HepG2 (cell line): ENCODE measurements around the gene FOXA1. TPM values are rescaled to one million over a fixed set of nuclear protein-coding genes. Genes with fewer than 3 reads are reported as not detected.

Experiments
- AKAP8 ChIP-seq: sonication (generic); formaldehyde crosslinking; IDR thresholded peaks from 2 replicates; pipeline ENCODE4 v1.5.1; 2020; ENCODE audit warnings: mild to moderate bottlenecking, missing genetic modification reagents
- CCDC6 ChIP-seq: sonication (generic); formaldehyde crosslinking; IDR thresholded peaks from 2 replicates; pipeline ENCODE4 v1.8.1; 2022; ENCODE audit warnings: mild to moderate bottlenecking, missing genetic modification reagents, moderate library complexity
- HCFC1 ChIP-seq: fragments of 150-350 bp; IDR thresholded peaks from 2 replicates; pipeline ENCODE4 v1.6.1; 2014; ENCODE audit warnings: low read depth, low read length
- HHEX ChIP-seq: IDR thresholded peaks from 2 replicates; pipeline ENCODE4 v1.6.1; 2016; ENCODE audit warnings: control low read depth
- HNRNPL ChIP-seq: fragments of 200-400 bp; formaldehyde crosslinking; IDR thresholded peaks from 2 replicates; pipeline ENCODE4 v1.6.1; 2017; ENCODE audit warnings: mild to moderate bottlenecking, low read depth, low read length
- KDM5B ChIP-seq: sonication (generic); formaldehyde crosslinking; IDR thresholded peaks from 2 replicates; pipeline ENCODE4 v1.4.0; 2020; ENCODE audit warnings: missing genetic modification reagents, mild to moderate bottlenecking, borderline replicate concordance
- KLF6 ChIP-seq: IDR thresholded peaks from 2 replicates; pipeline ENCODE4 v1.8.0; 2016; ENCODE audit warnings: missing biosample characterization, missing genetic modification reagents
- MED13 ChIP-seq: sonication (generic); formaldehyde crosslinking; IDR thresholded peaks from 2 replicates; pipeline ENCODE4 v1.5.0; 2020; ENCODE audit warnings: missing genetic modification reagents
- RBM22 ChIP-seq: fragments of 200-400 bp; formaldehyde crosslinking; optimal IDR thresholded peaks from 2 replicates; pipeline ENCODE3; 2017; ENCODE audit warnings: mild to moderate bottlenecking, low read length, moderate library complexity
- REPIN1 ChIP-seq: sonication (generic); formaldehyde crosslinking; IDR thresholded peaks from 2 replicates; pipeline ENCODE4 v1.8.0; 2022; ENCODE audit warnings: missing genetic modification reagents, low read depth, mild to moderate bottlenecking, borderline replicate concordance
- SAFB2 ChIP-seq: sonication (generic); formaldehyde crosslinking; IDR thresholded peaks from 2 replicates; pipeline ENCODE4 v1.5.1; 2020; ENCODE audit warnings: missing genetic modification reagents, low read depth, mild to moderate bottlenecking, borderline replicate concordance
- SAP130 ChIP-seq: IDR thresholded peaks from 2 replicates; pipeline ENCODE4 v1.6.1; 2016; ENCODE audit warnings: low read depth
- SNAPC2 ChIP-seq: sonication (generic); formaldehyde crosslinking; IDR thresholded peaks from 2 replicates; pipeline ENCODE4 v1.8.1; 2022; ENCODE audit warnings: mild to moderate bottlenecking, missing genetic modification reagents
- ZMYM3 ChIP-seq: sonication (generic); formaldehyde crosslinking; IDR thresholded peaks from 2 replicates; pipeline ENCODE4 v1.5.1; 2020; ENCODE audit warnings: mild to moderate bottlenecking, missing genetic modification reagents
- ZNF143 ChIP-seq: sonication (generic); formaldehyde crosslinking; IDR thresholded peaks from 2 replicates; pipeline ENCODE4 v1.4.0; 2020; ENCODE audit warnings: missing genetic modification reagents
- ZNF343 ChIP-seq: sonication (generic); formaldehyde crosslinking; IDR thresholded peaks from 2 replicates; pipeline ENCODE4 v1.4.0; 2020; ENCODE audit warnings: mild to moderate bottlenecking, missing genetic modification reagents
- ZNF451 ChIP-seq: sonication (generic); formaldehyde crosslinking; IDR thresholded peaks from 2 replicates; pipeline ENCODE4 v1.5.0; 2020; ENCODE audit warnings: mild to moderate bottlenecking, missing genetic modification reagents
- ZNF737 ChIP-seq: sonication (generic); formaldehyde crosslinking; IDR thresholded peaks from 2 replicates; pipeline ENCODE4 v1.5.0; 2020; ENCODE audit warnings: missing genetic modification reagents, mild to moderate bottlenecking, borderline replicate concordance
- ZNF749 ChIP-seq: sonication (generic); formaldehyde crosslinking; IDR thresholded peaks from 2 replicates; pipeline ENCODE4 v1.8.0; 2022; ENCODE audit warnings: mild to moderate bottlenecking, missing genetic modification reagents, moderate library complexity, borderline replicate concordance
- polyA plus RNA-seq, 8 experiments: library from polyadenylated mRNA; depleted of rRNA in 3 of 8; stranded (reverse) in 7 of 8; unstranded in 1 of 8; fragments of >200 nt; fragmentation: Illumina TruSeq in 4 of 8; extraction: Trizol in 4 of 8; gene quantifications; 2 replicates each; pipeline versions ENCODE4 v1.2.1 to v1.2.3, GENCODE V29; 2011 to 2016; ENCODE audit warnings: low read depth in 4 of 8, missing spikeins in 1 of 8, mixed read lengths in 1 of 8; ENCODE audit not compliant: insufficient read depth in 1 of 8
- total RNA-seq, 5 experiments: library from RNA; depleted of rRNA; stranded (reverse); fragments of >200 nt; fragmentation: Illumina TruSeq; extraction: Trizol; gene quantifications; 2 replicates each; pipeline ENCODE4 v1.2.3, GENCODE V29; 2016; ENCODE audit warnings: low read depth in 1 of 5
- TF ChIP-seq, protein P1 (sequence below): sonication (generic); formaldehyde crosslinking; IDR thresholded peaks from 2 replicates; pipeline ENCODE4 v1.4.0; 2020; ENCODE audit warnings: mild to moderate bottlenecking, missing genetic modification reagents, borderline replicate concordance
- TF ChIP-seq, protein P2 (sequence below): sonication (generic); formaldehyde crosslinking; IDR thresholded peaks from 2 replicates; pipeline ENCODE4 v1.4.0; 2020; ENCODE audit warnings: mild to moderate bottlenecking, missing genetic modification reagents
- TF ChIP-seq, protein P3 (sequence below): sonication (generic); formaldehyde crosslinking; IDR thresholded peaks from 2 replicates; pipeline ENCODE4 v1.4.0; 2020; ENCODE audit warnings: missing genetic modification reagents

FOXA1 gene
- total and polyA plus RNA-seq, 2 of the 13 experiments (the other 11 are each of a cell fraction or from before 2014, with no cell fraction given): 43.4 to 58.6 TPM

DNA sequence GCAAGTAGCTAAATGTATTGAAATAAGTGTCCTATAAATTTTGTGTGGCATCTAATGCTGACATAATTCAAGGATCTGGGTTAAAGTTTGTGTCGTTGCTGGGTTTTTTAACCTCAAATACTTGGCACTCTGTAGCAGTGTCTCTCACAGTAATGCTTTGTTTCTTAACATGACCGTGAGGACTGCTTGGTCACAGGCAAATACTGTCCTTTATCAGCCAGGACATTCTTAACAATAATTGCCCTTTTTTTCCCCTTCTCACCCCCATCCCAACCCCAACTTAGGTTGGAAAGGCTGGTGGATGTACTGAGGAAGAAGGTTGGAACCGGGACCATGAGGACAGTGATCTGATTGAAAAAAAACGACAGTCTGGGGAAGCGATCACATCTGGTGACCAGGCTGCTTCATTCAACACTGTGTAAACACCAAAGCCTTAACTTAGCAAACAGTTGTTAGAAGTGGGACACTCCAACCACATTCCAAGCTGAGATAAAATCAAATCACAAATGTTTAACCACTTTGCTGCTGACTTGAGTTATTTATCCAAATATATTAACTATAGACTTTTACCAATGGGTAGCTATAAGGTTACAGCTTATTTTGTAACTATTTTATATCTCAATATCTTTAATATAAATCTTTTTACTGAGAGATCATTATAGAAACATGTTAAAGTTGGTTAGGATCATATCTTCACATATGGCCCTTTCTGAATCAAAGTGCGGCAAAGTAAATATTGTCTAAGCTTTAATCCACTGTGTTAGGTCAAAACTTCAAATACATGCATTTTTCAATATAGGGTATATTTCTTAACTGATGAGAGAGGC, 48.2 kb downstream of the FOXA1 start (continued):
- no peak; the same call in 1 of the 2 replicates for TF ChIP-seq ZNF749 (CRISPR knock-in tag)
- peak; percentile 85 for TF ChIP-seq SNAPC2 (CRISPR knock-in tag)
- no peak for TF ChIP-seq ZNF737 (CRISPR knock-in tag)
- TF ChIP-seq, protein P1, sequence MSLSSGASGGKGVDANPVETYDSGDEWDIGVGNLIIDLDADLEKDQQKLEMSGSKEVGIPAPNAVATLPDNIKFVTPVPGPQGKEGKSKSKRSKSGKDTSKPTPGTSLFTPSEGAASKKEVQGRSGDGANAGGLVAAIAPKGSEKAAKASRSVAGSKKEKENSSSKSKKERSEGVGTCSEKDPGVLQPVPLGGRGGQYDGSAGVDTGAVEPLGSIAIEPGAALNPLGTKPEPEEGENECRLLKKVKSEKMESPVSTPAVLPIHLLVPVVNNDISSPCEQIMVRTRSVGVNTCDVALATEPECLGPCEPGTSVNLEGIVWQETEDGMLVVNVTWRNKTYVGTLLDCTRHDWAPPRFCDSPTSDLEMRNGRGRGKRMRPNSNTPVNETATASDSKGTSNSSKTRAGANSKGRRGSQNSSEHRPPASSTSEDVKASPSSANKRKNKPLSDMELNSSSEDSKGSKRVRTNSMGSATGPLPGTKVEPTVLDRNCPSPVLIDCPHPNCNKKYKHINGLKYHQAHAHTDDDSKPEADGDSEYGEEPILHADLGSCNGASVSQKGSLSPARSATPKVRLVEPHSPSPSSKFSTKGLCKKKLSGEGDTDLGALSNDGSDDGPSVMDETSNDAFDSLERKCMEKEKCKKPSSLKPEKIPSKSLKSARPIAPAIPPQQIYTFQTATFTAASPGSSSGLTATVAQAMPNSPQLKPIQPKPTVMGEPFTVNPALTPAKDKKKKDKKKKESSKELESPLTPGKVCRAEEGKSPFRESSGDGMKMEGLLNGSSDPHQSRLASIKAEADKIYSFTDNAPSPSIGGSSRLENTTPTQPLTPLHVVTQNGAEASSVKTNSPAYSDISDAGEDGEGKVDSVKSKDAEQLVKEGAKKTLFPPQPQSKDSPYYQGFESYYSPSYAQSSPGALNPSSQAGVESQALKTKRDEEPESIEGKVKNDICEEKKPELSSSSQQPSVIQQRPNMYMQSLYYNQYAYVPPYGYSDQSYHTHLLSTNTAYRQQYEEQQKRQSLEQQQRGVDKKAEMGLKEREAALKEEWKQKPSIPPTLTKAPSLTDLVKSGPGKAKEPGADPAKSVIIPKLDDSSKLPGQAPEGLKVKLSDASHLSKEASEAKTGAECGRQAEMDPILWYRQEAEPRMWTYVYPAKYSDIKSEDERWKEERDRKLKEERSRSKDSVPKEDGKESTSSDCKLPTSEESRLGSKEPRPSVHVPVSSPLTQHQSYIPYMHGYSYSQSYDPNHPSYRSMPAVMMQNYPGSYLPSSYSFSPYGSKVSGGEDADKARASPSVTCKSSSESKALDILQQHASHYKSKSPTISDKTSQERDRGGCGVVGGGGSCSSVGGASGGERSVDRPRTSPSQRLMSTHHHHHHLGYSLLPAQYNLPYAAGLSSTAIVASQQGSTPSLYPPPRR (CRISPR knock-in tag): peak; percentile 100
- TF ChIP-seq, protein P2, sequence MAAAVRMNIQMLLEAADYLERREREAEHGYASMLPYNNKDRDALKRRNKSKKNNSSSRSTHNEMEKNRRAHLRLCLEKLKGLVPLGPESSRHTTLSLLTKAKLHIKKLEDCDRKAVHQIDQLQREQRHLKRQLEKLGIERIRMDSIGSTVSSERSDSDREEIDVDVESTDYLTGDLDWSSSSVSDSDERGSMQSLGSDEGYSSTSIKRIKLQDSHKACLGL (CRISPR knock-in tag): no peak
- TF ChIP-seq ZNF143 (CRISPR knock-in tag): no peak
- peak; percentile 94 for TF ChIP-seq CCDC6
- TF ChIP-seq, protein P3, sequence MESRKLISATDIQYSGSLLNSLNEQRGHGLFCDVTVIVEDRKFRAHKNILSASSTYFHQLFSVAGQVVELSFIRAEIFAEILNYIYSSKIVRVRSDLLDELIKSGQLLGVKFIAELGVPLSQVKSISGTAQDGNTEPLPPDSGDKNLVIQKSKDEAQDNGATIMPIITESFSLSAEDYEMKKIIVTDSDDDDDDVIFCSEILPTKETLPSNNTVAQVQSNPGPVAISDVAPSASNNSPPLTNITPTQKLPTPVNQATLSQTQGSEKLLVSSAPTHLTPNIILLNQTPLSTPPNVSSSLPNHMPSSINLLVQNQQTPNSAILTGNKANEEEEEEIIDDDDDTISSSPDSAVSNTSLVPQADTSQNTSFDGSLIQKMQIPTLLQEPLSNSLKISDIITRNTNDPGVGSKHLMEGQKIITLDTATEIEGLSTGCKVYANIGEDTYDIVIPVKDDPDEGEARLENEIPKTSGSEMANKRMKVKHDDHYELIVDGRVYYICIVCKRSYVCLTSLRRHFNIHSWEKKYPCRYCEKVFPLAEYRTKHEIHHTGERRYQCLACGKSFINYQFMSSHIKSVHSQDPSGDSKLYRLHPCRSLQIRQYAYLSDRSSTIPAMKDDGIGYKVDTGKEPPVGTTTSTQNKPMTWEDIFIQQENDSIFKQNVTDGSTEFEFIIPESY (CRISPR knock-in tag): no peak
- no peak for TF ChIP-seq KDM5B
- peak; percentile 99 for TF ChIP-seq REPIN1 (CRISPR knock-in tag)
- no peak; the same call in 1 of the 2 replicates for TF ChIP-seq SAFB2 (CRISPR knock-in tag)
- TF ChIP-seq HNRNPL: no peak
- TF ChIP-seq HHEX (CRISPR knock-in tag): peak; percentile 96
- TF ChIP-seq MED13 (CRISPR knock-in tag): peak; percentile 99
- no peak for TF ChIP-seq ZNF451
- no peak; the same call in 1 of the 2 replicates for TF ChIP-seq ZMYM3 (CRISPR knock-in tag)
- TF ChIP-seq KLF6 (CRISPR knock-in tag): peak; percentile 50; the same call in 1 of the 2 replicates
- TF ChIP-seq ZNF343 (CRISPR knock-in tag): peak; percentile 82; the same call in 1 of the 2 replicates
- TF ChIP-seq AKAP8 (CRISPR knock-in tag): no peak; the same call in 1 of the 2 replicates
- TF ChIP-seq SAP130 (CRISPR knock-in tag): peak; percentile 83
- TF ChIP-seq HCFC1: no peak
- no peak for TF ChIP-seq RBM22
